SK-N-SH treated with all-trans-retinoic acid at 6 μM for 48 hours (cell line): Measurements from ENCODE around the gene BBS1.

Experiments used
- CSDC2 ChIP-seq: fragments of 250-450 bp; sonication (Bioruptor Pico); IDR thresholded peaks from 2 replicates; pipeline ENCODE4 v1.5.0; 2020; ENCODE audit warnings: mild to moderate bottlenecking, moderate library complexity
- GLIS3 ChIP-seq: fragments of 250-450 bp; sonication (Bioruptor Pico); IDR thresholded peaks from 2 replicates; pipeline ENCODE4 v1.5.0; 2020; ENCODE audit warnings: mild to moderate bottlenecking, moderate library complexity
- ZC3H10 ChIP-seq: fragments of 250-450 bp; sonication (Bioruptor Pico); IDR thresholded peaks from 2 replicates; pipeline ENCODE4 v1.5.1; 2021; ENCODE audit warnings: mild to moderate bottlenecking, moderate library complexity
- ZFP3 ChIP-seq: fragments of 250-450 bp; sonication (Bioruptor Pico); IDR thresholded peaks from 2 replicates; pipeline ENCODE4 v1.5.0; 2020; ENCODE audit warnings: mild to moderate bottlenecking, moderate library complexity
- ZFP30 ChIP-seq: fragments of 450-650 bp; formaldehyde crosslinking; IDR thresholded peaks from 2 replicates; pipeline ENCODE4 v1.5.0; 2022; ENCODE audit warnings: mild to moderate bottlenecking, moderate library complexity
- ZNF70 ChIP-seq: fragments of 450-650 bp; formaldehyde crosslinking; IDR thresholded peaks from 2 replicates; pipeline ENCODE4 v1.5.0; 2020; ENCODE audit warnings: mild to moderate bottlenecking, moderate library complexity
- ZNF8 ChIP-seq: fragments of 450-650 bp; formaldehyde crosslinking; IDR thresholded peaks from 2 replicates; pipeline ENCODE4 v1.5.0; 2020; ENCODE audit warnings: mild to moderate bottlenecking, moderate library complexity
- TF ChIP-seq, protein P1 (sequence below): fragments of 250-450 bp; sonication (Bioruptor Pico); IDR thresholded peaks from 2 replicates; pipeline ENCODE4 v1.8.0; 2020; ENCODE audit warnings: mild to moderate bottlenecking, moderate library complexity, borderline replicate concordance
- TF ChIP-seq, protein P2 (sequence below): fragments of 250-450 bp; sonication (Bioruptor Pico); IDR thresholded peaks from 2 replicates; pipeline ENCODE4 v1.5.0; 2020; ENCODE audit warnings: mild to moderate bottlenecking, moderate library complexity

DNA sequence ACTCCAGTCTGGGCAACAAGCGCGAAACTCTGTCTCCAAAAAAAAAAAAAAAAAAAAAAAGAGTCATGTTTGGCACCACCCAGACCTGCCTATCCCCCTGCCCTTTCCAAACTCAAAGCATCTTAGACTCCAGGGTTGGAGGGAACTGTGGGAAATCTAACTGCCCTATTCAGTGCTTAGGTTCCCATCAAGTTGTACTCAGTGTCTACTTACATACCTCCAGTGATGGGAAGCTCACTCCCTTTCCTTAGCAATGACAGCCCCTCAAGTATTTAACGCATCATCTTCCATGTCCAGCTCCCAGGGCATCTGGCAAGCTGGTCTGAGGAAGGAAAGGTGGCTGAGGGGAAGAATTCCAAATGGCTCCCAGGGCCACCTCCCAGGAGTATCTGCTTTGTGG, 39.3 kb downstream of the BBS1 start:
- TF ChIP-seq, protein P1, sequence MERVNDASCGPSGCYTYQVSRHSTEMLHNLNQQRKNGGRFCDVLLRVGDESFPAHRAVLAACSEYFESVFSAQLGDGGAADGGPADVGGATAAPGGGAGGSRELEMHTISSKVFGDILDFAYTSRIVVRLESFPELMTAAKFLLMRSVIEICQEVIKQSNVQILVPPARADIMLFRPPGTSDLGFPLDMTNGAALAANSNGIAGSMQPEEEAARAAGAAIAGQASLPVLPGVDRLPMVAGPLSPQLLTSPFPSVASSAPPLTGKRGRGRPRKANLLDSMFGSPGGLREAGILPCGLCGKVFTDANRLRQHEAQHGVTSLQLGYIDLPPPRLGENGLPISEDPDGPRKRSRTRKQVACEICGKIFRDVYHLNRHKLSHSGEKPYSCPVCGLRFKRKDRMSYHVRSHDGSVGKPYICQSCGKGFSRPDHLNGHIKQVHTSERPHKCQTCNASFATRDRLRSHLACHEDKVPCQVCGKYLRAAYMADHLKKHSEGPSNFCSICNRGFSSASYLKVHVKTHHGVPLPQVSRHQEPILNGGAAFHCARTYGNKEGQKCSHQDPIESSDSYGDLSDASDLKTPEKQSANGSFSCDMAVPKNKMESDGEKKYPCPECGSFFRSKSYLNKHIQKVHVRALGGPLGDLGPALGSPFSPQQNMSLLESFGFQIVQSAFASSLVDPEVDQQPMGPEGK (CRISPR knock-in tag), result no peak
- TF ChIP-seq ZFP30 (CRISPR knock-in tag) (no peak), GLIS3 (no peak), ZNF70 (CRISPR knock-in tag) (no peak), ZC3H10 (no peak), ZNF8 (no peak), ZFP3 (no peak), CSDC2 (CRISPR knock-in tag) (no peak)
- TF ChIP-seq, protein P2, sequence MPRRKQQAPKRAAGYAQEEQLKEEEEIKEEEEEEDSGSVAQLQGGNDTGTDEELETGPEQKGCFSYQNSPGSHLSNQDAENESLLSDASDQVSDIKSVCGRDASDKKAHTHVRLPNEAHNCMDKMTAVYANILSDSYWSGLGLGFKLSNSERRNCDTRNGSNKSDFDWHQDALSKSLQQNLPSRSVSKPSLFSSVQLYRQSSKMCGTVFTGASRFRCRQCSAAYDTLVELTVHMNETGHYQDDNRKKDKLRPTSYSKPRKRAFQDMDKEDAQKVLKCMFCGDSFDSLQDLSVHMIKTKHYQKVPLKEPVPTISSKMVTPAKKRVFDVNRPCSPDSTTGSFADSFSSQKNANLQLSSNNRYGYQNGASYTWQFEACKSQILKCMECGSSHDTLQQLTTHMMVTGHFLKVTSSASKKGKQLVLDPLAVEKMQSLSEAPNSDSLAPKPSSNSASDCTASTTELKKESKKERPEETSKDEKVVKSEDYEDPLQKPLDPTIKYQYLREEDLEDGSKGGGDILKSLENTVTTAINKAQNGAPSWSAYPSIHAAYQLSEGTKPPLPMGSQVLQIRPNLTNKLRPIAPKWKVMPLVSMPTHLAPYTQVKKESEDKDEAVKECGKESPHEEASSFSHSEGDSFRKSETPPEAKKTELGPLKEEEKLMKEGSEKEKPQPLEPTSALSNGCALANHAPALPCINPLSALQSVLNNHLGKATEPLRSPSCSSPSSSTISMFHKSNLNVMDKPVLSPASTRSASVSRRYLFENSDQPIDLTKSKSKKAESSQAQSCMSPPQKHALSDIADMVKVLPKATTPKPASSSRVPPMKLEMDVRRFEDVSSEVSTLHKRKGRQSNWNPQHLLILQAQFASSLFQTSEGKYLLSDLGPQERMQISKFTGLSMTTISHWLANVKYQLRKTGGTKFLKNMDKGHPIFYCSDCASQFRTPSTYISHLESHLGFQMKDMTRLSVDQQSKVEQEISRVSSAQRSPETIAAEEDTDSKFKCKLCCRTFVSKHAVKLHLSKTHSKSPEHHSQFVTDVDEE (CRISPR knock-in tag), result no peak
